Measurements from ENCODE around the gene GPR183.

The GPR183 gene, protein sequence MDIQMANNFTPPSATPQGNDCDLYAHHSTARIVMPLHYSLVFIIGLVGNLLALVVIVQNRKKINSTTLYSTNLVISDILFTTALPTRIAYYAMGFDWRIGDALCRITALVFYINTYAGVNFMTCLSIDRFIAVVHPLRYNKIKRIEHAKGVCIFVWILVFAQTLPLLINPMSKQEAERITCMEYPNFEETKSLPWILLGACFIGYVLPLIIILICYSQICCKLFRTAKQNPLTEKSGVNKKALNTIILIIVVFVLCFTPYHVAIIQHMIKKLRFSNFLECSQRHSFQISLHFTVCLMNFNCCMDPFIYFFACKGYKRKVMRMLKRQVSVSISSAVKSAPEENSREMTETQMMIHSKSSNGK

GRCh38 chr13:99307247-99307646 lies at the start of gene GPR183:
Gene GPR183, minus strand, starts transcription at chr13:99307399. Its CDS starts 11,254 bp downstream, at chr13:99296145.
- DNase-seq (ENCODE audit: low read depth): no peak

- no peak for DNase-seq (ENCODE audit: low read depth)
Measured at GRCh38 chr13:99356262-99357091, 49.3 kb upstream of the GPR183 start.

GRCh38 chr13:99356012-99356261 lies 48.7 kb upstream of the GPR183 start:
- DNase-seq (ENCODE audit: low read depth): no peak

GRCh38 chr13:99355267-99356011 lies 48.2 kb upstream of the GPR183 start:
- no peak for DNase-seq (ENCODE audit: low read depth)

DNA sequence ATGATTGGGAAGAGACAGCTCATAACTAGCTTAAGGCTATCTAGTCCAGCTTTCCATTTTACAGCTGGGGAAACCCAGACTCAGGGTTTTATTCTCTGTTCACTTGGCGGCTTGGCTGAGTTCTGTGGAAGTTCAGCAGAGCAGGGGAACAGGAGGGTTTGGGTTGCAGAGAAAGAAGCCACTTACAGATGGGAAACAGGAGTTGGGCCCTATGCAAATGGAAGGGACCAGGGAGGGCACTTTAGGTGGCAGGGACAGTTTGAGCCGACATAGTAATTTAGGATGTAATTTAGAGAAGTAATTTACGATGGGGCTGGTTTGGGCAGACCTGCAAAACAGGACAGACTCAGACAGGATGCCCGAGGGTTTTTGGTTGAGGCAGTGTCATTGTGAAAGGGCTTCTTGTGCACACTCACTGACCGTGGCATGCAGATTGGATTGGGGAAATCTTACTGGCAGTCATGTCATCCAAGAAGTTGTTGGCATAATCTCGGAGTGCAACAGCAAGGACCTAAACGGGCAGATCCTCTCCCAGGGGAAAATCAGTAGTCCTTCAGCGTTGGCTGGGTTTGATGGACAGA lies 47.3 kb upstream of the GPR183 start:
- no peak for DNase-seq (ENCODE audit: low read depth)

DNA sequence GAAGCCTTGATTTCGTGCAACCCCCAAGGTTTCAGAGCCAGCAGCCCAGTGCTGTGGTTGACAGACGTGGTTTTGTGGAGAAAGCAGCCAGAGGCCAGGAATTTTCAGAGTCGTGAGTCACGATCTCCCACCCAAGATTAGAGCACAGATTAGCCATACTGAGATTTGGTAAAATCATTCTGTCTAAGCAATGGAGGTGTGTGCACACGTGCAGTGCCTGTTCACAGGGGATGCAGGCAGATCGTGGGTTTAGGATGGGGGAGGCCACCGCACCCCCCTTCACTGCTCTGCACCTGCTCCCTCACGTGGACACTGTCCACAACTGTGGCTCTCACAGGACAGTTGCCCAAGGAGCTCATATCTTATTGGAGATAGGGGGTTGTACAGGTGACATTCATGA lies 46.6 kb upstream of the GPR183 start:
- no peak for DNase-seq (ENCODE audit: low read depth)

DNA sequence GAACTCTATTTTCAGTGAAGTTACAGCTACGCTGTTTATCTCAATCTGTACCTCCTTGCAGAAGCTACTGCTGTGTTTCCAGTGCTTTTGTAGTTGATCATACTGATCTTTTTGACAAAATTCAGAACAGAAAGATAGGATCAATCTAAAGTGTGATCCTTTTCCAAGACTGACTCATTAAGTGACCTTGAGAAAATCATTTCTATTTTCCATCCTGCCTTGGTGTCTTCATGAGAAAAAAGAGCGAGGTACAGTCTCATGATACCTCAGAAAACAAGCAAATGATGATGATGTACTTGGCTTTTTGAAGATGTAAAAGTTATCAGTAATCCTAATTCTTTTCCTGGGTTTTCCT lies 46.0 kb upstream of the GPR183 start:
- no peak for DNase-seq (ENCODE audit: low read depth)

- DNase-seq (ENCODE audit: low read depth): no peak
Measured at GRCh38 chr13:99352351-99353245, 45.4 kb upstream of the GPR183 start.

- no peak for DNase-seq (ENCODE audit: low read depth)
Measured at GRCh38 chr13:99351772-99352171, 44.6 kb upstream of the GPR183 start.

DNA sequence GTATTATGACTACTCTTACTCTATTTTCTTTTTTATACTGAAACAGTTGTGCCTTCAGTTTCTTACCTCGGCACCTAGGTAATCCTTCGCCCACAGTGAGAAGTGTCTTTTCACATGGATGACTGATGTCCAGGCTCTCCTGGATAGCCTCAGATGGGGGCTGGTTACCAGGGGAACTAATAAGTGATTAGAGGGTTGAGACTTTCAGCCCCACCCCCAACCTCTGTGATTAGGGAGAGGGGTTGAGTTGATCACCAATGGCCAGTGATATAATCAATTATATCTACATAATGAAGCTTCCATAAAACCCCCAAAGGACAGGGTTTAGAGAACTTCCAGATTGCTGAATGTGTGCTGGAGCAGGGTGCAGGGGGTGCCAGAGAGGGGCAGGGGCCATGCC lies 43.0 kb upstream of the GPR183 start:
- DNase-seq (ENCODE audit: low read depth): no peak

- DNase-seq (ENCODE audit: low read depth): no peak
Measured at GRCh38 chr13:99347911-99348451, 40.8 kb upstream of the GPR183 start.

GRCh38 chr13:99347335-99347878 lies 40.2 kb upstream of the GPR183 start:
- no peak for DNase-seq (ENCODE audit: low read depth)

- no peak for DNase-seq (ENCODE audit: low read depth)
Measured at GRCh38 chr13:99346335-99347042, 39.3 kb upstream of the GPR183 start.

DNA sequence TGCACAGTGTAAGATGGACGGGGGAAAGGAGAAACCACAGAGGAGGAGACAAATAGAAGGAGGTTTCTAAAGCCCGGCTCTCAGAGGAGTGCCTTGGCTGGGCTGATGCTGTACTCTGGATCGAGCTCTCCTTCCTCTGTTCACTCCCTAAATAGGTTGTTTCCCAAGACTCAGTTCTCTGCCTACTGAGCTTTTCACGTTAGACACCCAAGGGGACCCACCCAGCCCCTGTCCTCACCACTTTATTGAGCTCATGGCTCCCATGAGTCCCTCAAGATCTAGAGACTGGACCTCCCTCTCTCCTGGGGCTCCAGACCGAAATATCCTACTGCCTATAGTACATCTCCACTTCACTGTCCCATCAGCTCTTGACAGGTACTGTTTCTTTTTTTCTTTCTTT lies 38.1 kb upstream of the GPR183 start:
- DNase-seq (ENCODE audit: low read depth): no peak

DNA sequence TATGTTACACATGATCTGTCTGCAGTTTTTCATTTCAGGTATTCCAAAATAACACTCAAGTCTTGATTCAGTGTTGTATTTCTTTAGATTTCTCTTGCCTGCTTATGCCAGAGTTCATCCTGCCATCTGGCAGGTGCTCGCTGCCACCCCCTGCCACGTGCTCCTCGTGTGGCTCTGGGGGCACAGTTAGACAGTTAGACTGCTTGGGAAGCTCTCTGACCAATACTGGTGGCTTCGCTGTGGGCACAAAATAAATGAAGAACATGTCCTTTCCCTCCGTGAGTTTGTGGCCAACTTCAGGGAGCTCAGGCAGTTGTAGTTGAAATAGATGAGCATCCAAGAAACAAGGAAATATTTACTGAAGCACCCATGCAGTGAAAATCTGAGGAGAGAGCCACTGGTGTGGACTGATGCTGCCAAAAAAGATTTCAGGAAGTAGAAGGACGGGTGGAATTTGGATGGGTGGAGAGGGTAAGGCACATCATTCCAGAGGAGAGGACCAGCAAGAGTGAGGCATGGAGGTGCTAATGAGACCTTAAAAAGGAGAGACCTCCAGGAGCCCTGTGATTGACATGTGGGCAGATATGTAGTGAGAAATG lies 37.5 kb upstream of the GPR183 start:
- DNase-seq (ENCODE audit: low read depth): no peak

DNA sequence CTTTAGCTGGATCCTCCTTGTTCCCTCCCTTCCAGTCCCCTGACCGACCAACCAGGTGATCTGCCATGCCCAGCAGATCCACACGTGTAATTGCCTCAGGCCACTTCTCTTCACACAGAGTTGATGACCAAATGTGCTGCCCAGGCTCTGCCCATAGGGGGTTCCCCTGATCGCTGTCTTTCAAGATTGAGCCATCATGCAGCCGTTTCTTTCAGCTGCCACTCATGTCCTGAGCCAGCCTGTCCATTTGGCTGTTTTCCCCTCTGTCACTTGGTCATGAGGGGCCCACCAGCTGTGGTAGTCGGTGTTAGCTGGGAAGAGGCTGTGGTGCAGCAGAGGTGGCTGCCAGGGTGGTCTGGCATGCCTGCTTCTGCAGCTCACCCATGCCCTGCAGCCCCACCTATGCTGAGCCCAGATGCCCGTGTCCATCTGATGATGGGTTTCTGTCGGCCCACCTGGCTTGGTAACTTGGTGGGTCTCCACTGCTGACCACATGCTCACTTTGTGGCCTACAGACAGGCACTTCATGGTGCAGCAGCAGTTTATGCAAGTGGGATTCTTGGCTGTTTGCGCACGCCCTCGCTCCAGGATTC lies 35.6 kb upstream of the GPR183 start:
- DNase-seq (ENCODE audit: low read depth): no peak

- no peak for DNase-seq (ENCODE audit: low read depth)
Measured at GRCh38 chr13:99341969-99342722, 34.9 kb upstream of the GPR183 start.

DNA sequence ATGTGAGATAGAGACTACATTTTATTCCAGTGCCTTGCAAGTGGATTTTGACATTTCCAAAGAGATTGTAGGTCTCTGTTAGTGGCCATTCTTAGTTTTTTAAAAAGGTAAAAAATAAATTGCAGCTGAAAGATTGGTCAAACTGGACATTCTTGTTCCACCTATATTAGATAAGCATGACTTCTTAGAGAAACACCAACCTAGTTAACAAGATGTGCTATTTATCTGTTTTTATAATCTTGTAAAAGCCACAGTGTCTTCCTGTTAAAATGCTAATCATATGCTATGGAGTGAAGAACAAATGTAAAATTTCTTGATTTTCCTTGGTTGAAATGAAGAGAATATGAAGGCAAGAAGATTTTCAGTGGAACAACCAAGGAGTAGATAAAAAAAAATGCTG lies 33.4 kb upstream of the GPR183 start:
- DNase-seq (ENCODE audit: low read depth): no peak

Data from activated T-cell treated with anti-CD3 and anti-CD28 coated beads for 48 hours (primary cell).